GM19372 (cell line): ENCODE results near the gene TBX21.

Source experiments
- ATAC-seq: cut with Tn5 transposase; IDR thresholded peaks from one replicate; pipeline ENCODE4 v1.9.1; 2021; ENCODE audit warnings: mild to moderate bottlenecking, low read depth, moderate library complexity; ENCODE audit not compliant: unreplicated experiment

Gene TBX21

DNA sequence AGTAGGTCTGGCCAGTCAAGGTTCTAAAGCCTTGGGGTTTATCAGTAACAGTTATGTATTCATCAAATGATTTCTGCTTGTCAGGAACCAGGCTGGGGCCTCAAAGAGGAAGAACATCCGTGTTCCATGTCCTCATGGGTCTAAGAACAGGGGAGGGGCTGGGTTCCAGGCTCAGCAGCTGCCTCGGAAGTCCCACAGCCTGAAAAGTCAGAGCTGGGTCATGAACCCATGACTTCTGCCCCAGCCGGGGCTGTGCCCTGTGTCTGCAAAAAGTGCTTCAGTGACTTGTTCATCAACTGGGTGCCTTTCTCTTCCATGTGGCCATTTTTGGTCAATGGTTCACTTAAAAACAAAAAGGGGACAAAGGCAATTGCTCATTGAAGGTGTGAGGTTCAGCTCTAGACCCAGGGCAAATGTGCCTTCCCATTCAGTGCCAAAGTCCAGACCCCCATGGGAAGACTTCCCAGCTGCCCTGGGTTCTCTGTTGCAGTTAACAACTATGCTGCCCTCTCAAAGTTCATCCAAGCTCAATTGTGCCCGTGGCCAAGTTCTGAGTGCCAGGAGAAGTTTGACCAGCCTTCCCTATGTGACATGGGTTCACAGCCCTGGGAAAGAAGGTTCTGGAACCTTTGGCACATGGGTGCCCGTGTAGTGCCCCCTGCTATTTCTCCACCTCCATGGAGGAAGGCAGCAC is 20.6 kb upstream of the TBX21 start:
- ATAC-seq: no peak

- no peak for ATAC-seq
Measured at GRCh38 chr17:47713980-47714700, 18.9 kb upstream of the TBX21 start.

GRCh38 chr17:47714773-47715396 is 18.2 kb upstream of the TBX21 start:
- no peak for ATAC-seq

DNA sequence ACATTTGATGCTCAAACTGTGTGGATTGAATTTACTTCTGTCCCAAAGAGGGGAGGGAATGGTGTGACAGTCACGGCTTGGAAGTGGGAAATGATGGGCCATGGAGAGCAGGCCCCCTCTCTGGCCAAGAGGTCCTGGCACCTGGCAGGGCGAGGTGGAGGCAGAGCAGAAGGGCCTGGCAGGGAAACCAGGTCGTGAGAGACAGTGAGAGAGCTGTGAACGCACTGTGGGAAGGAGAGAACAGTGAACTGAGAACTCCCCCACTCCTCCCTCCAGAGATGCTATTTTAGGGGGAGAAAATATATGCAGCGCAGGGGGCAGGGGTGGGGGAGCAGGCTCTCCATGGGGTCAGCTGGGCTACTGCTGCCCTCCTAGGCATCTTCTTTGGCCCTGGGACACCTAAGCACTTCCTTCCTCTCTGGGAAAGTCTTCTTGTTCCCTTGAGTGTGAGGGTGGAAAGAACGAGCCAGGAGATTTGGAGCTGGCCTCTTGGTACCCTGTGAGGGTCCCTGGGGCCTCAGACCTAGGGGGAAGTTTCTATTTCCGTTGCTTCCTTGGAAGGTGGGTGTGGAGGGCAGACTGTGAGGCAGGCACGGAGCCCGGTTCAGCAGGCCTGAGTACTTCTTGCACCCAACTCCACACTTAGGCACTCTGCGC is 17.2 kb upstream of the TBX21 start:
- ATAC-seq: no peak

GRCh38 chr17:47716375-47716774 is 16.7 kb upstream of the TBX21 start:
- no peak for ATAC-seq

DNA sequence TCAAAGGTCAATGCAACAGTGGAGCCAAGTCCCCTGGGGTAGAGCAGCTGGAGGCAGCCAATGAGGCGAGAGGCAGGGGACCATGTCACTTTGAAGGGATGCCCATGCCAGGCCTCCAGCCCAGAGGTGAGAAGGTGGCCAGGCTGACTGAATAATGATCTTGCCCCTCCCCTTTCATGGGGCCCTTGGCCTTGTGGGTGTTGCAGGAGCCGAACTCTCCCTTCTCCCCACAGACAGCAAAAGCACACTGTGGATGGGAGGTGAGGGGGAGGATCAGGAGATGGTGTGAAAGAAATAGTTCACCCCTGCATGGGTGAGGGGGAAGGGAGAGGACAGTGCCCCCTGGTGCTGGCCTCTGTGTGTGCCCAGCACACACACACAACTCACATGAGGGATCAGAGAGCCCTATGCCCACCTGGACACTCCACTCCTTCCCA is 15.8 kb upstream of the TBX21 start:
- no peak for ATAC-seq

DNA sequence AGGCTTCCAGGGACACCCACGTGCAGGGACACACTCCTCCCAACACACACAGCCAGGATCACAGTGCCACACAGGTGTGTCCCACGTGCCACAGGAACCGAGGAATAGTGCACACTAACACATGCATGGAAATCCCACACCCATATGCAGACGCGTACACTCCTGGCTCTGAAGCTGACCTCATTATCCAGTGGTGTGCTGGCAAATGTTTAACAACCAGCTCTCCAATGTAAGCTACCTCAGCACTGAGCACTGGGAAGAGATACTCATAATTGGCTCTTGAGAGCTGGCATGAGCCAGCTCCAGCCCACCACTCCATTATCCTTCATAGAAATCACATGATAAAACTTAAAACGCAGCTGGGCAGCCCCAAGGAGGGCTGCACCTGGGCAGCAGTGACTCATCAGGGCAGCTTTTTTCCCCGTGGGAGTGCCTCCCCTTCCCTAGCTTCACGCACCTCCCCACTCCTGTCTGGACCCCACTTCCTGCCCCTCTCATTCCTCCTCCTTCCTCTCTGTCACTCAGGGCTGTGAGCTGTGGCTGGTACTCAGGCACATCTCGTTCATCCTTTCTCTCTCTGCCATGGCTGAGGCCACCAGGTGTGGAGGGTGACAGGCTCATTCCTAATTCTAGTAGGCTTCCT is 14.9 kb upstream of the TBX21 start:
- no peak for ATAC-seq

DNA sequence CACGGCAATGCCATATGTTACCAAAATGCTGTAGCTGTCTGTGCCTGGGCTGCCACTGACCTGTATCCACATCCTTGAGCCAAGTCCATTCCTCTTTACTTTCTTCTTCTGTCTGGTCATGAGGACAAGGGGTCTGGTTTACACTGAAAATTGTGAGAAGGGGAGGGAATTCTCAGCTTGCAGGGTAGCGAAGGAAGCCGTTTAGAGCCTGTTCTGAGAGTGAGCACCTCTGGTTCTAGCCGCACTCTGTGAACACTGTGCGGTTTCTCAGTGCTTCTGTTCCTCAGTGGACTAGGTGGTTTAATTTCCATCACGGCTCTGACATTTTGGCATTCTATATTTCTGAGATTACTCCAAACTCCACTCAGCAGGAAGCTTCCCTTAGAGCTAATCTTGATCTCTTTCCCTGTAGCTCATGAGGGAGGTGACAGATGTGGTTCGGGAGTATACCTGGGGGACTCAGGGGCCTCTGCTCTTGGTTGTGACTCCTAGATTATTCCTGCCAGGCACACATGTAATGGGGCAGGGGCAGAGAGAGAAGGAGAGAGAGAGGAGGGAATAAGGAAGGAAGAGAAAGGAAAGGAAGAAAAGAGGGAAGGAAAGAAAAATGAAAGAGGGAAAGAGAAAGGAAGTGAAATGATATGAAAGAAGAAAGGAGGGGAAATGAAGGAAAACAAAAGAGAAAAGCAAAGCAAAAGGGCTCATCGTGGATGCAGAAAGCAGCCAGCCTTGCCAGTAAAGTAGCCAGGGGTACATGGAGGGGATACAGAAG is 14.2 kb upstream of the TBX21 start:
- no peak for ATAC-seq

DNA sequence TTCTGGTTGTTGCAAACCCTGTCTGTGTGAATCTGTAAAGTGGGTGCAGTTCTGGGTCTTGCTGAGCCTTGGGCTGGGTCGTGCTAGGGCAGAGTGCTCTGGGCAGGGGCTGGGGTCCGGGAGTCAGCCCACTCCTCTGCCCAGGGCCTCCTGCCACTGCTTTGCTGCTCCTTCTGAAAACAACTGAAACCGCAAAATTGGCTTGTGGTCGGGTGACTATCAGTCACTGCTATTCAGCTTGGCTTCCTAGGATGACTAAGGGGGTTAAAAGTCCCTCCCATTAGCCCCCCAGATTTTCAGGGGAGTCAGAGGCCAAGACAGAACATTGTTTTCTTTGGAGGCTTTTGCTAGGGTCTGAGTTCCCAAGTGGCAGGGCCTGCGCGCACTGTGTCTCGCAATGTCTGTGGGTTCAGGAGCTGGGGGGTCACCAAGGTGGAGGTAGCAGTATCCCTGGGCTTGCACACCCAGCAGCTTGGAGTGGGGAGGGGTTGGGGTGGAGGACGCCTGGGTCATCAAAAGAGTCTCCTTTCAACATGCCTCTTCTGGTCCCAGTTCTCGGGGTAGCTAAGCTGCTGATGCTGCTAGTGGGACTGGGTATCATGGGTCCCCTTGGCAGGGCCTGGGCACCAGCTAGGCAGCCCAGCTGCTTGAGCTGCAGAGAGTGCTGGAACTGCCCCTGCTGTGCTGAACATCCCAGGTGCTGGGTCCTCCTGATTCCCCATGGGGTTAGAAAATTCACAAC is 13.5 kb upstream of the TBX21 start:
- ATAC-seq: no peak

GRCh38 chr17:47720196-47720595 is 12.8 kb upstream of the TBX21 start:
- no peak for ATAC-seq

- no peak for ATAC-seq
Measured at GRCh38 chr17:47720754-47721533, 12.1 kb upstream of the TBX21 start.

- no peak for ATAC-seq
Measured at GRCh38 chr17:47721725-47722124, 11.3 kb upstream of the TBX21 start.

- no peak for ATAC-seq
Measured at GRCh38 chr17:47724705-47725104, 8.3 kb upstream of the TBX21 start.

- no peak for ATAC-seq
Measured at GRCh38 chr17:47725446-47726111, 7.5 kb upstream of the TBX21 start.

- no peak for ATAC-seq
Measured at GRCh38 chr17:47726796-47727703, 6.0 kb upstream of the TBX21 start.

DNA sequence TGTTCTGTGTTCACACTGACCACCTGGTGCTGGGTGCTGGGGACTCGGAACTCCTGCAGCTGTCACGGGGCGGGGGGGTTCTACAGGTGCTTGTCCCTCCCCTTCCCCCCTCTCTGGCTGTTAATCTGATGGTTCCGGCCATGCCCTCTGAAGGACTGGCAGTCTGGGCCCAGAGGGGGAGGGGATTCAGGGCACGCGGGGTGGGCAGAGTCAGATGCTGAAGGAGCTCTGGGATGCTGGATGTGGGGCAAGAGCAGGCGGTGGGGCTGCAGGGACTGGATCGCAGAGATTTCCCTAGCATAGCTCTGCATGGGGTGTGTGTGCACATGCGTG is 5.4 kb upstream of the TBX21 start:
- ATAC-seq: no peak

DNA sequence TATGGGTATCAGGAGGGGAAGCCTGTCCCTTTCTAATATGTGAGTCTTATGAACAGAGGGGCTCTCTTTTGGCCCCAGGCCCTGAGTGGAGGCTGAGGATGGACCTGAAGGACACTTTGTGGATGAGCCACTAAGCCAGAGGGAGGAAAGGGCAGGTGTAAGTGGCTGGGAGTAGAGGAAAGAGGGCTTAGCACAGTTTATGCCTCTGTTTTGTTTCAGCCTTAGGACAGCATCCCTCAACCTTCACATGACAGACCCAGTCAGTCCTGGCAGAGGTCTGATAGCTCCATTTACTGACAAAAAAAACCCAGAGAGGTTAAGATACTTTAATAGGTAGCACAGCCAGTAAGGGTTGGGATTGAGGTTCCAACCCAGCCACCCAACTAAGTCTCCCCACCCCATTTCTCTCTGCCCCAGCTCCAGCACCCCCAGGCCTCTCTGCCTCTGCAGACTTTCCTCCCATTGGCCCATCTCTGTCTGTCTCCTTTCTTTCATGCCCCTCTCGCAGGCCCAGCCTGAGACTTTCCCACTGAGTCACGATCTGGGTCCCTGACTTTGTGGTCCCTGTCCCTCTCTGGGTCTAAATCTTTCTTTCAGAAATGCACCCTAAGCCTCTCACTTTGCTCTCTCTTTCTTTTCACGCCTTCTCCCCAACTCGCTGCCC is 4.7 kb upstream of the TBX21 start:
- ATAC-seq: no peak
